Thyroid gland (tissue), 4 donors: ENCODE results near the gene KCNQ4.

Experiments
- POLR2A ChIP-seq, 2 donors: fragments of 450-650 bp; IDR thresholded peaks; one replicate each; pipeline ENCODE4 v1.6.1; 2017; ENCODE audit warnings: antibody characterized with exemption in 2 of 2, mild to moderate bottlenecking in 2 of 2, moderate library complexity in 1 of 2
- TF ChIP-seq, protein P1 (sequence below), 6 experiments: fragments of 200-600 bp in 3 of 6; fragments of 450-650 bp in 3 of 6; sonication (generic) in 3 of 6; IDR thresholded peaks; one replicate each; pipeline ENCODE4 v1.5.1; 2016 to 2019; ENCODE audit warnings: antibody characterized with exemption in 6 of 6, mild to moderate bottlenecking in 2 of 6, inconsistent platforms in 1 of 6, moderate library complexity in 1 of 6

DNA sequence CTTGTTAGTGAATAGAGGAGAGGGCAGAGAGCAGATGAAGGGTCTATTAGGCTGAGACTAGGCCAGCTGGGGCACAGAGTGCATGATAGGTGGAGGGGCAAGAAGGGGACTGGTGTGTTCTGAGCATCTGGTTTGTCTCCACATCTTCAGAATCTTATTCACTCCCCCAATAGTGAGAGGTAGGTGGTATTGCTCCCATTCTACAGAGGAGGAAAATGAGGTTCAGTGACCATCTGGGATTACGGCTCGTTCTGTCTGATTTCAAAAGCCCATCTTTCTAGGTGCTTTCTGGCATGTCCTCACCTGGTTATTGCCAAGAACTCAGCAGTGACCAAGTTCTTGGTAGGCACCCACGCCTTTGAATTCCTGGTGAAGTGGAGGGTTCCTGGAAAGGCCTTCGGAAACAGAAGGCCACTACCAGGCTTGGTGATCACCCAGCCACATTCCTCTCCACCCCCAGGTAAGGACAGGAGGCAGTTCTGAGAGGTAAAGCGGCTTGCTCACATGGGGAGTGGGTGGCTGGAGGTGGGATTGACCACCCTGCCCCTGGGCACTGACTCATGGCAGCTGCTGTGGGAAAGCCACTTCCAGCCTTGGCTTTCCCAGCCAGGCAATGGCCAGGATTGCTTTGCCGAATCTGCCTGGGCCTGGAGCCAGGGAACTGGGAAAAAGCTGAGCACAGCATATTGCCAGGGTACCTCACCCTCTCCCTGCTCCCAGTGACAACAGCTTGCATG lies 97.4 kb downstream of the KCNQ4 start:
- TF ChIP-seq, protein P1, sequence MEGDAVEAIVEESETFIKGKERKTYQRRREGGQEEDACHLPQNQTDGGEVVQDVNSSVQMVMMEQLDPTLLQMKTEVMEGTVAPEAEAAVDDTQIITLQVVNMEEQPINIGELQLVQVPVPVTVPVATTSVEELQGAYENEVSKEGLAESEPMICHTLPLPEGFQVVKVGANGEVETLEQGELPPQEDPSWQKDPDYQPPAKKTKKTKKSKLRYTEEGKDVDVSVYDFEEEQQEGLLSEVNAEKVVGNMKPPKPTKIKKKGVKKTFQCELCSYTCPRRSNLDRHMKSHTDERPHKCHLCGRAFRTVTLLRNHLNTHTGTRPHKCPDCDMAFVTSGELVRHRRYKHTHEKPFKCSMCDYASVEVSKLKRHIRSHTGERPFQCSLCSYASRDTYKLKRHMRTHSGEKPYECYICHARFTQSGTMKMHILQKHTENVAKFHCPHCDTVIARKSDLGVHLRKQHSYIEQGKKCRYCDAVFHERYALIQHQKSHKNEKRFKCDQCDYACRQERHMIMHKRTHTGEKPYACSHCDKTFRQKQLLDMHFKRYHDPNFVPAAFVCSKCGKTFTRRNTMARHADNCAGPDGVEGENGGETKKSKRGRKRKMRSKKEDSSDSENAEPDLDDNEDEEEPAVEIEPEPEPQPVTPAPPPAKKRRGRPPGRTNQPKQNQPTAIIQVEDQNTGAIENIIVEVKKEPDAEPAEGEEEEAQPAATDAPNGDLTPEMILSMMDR (IDR thresholded peaks at IDR 0.05): no peak
- no peak for TF ChIP-seq POLR2A (IDR thresholded peaks at IDR 0.05)
